DND-41 (cell line): Measurements from ENCODE around the gene DNAJC28.

Experiments
- ATAC-seq: fragments of 200-7000 bp; cut with Tn5 transposase; 3 replicates; pipeline ENCODE4 v1.9.1; 2021; ENCODE audit warnings: low read depth; ENCODE audit not compliant: insufficient read depth
- DNase-seq: peaks from one replicate; pipeline ENCODE4 v3.0.0-alpha.2; 2020
- H2AFZ ChIP-seq: 2 replicates; pipeline ENCODE4 v1.6.0; 2012; ENCODE audit warnings: low read depth, low read length
- H3K27ac ChIP-seq: 2 replicates; pipeline ENCODE4 v1.5.1; 2012; ENCODE audit warnings: low read length, inconsistent platforms
- H3K27me3 ChIP-seq: fragments of 200-600 bp; sonication (generic); 2 replicates; pipeline ENCODE4 v1.6.0; 2012; ENCODE audit warnings: low read length, mild to moderate bottlenecking, inconsistent platforms; ENCODE audit not compliant: insufficient read depth, poor library complexity
- H3K36me3 ChIP-seq: 2 replicates; pipeline ENCODE4 v1.5.1; 2012; ENCODE audit warnings: low read length, inconsistent platforms; ENCODE audit not compliant: insufficient read depth
- H3K4me1 ChIP-seq: 2 replicates; pipeline ENCODE4 v1.5.1; 2012; ENCODE audit warnings: mild to moderate bottlenecking, low read length; ENCODE audit not compliant: insufficient read depth
- H3K4me2 ChIP-seq: 2 replicates; pipeline ENCODE4 v1.6.0; 2012; ENCODE audit warnings: mild to moderate bottlenecking, moderate library complexity, low read length, inconsistent platforms; ENCODE audit not compliant: insufficient read depth
- H3K4me3 ChIP-seq, 2 experiments: fragments of 200-600 bp in 1 of 2; shearing (Covaris generic) in 1 of 2; 2 replicates each; pipeline ENCODE4 v1.5.1; 2012 to 2016; ENCODE audit warnings: inconsistent platforms in 2 of 2, low read length in 2 of 2, mild to moderate bottlenecking in 2 of 2, low read depth in 1 of 2, moderate library complexity in 1 of 2
- H3K79me2 ChIP-seq: 2 replicates; pipeline ENCODE4 v1.6.0; 2012; ENCODE audit warnings: low read length, inconsistent platforms; ENCODE audit not compliant: insufficient read depth
- H3K9ac ChIP-seq: 2 replicates; pipeline ENCODE4 v1.6.0; 2012; ENCODE audit warnings: low read depth, mild to moderate bottlenecking, inconsistent platforms, low read length, moderate library complexity
- H3K9me3 ChIP-seq: 2 replicates; pipeline ENCODE4 v1.5.1; 2012; ENCODE audit warnings: low read length, moderate library complexity, mild to moderate bottlenecking, inconsistent platforms; ENCODE audit not compliant: insufficient read depth, severe bottlenecking
- H4K20me1 ChIP-seq: 2 replicates; pipeline ENCODE4 v1.6.0; 2012; ENCODE audit warnings: low read length; ENCODE audit not compliant: insufficient read depth
- EZH2 ChIP-seq: IDR thresholded peaks from 3 replicates; pipeline ENCODE4 v1.6.1; 2012; ENCODE audit warnings: borderline replicate concordance, low read depth, mild to moderate bottlenecking, moderate library complexity, low read length, inconsistent platforms; ENCODE audit not compliant: severe bottlenecking
- TF ChIP-seq, protein P1 (sequence below): IDR thresholded peaks from 2 replicates; pipeline ENCODE4 v1.5.1; 2012; ENCODE audit warnings: borderline replicate concordance, low read length, moderate library complexity, mild to moderate bottlenecking; ENCODE audit not compliant: poor library complexity, severe bottlenecking; ENCODE audit errors: extremely low read depth

The DNAJC28 gene

DNA sequence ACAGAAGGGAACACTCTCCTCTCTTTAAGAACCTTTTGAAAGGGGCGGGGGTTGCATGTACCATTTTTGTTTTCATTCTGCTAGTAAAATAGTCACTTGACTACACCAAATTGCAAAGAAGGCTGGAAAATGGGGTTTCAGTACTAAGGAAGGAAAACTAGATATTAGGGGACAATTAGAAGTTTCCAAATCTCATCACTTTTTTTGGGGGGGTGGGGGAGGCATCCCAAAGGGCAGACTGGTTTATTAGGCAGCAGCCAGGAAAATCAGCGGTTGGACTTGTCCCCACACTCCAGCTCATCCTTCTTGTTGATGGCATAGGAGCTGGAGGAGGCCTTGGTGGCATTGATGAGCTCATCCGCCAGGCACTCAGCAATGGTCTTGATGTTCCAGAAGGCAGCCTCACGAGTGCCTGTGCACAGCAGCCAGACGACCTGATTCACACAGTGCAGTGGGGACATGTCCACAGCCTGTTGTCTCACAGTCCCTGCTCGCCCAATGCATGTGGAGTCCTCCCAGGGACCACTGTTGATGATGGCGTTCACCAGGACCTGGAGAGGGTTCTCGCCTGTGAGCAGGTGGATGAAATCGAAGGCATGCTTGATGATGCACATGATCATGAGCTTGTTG lies 10.1 kb downstream of the DNAJC28 start:
- Histone ChIP-seq H3K4me1 (peaks cover 18% of the 10 kb centered on the region), H3K27ac (no peak overlapping the region), H3K4me3 (no peak overlapping the region), H3K9ac (no peak overlapping the region), H3K9me3 (no peaks in the 10 kb centered on the region), H3K4me2 (peak overlapping the region; percentile 90; the same call in 1 of the 2 replicates), H3K36me3 (no peaks in the 10 kb centered on the region), H3K27me3 (no peaks in the 10 kb centered on the region), H4K20me1 (peaks cover 4% of the 10 kb centered on the region; the same call in 1 of the 2 replicates), H2AFZ (no peak overlapping the region), H3K79me2 (peaks cover 18% of the 10 kb centered on the region)
- no peak for DNase-seq
- ATAC-seq: no peak
- TF ChIP-seq EZH2: no peak
- TF ChIP-seq, protein P1, sequence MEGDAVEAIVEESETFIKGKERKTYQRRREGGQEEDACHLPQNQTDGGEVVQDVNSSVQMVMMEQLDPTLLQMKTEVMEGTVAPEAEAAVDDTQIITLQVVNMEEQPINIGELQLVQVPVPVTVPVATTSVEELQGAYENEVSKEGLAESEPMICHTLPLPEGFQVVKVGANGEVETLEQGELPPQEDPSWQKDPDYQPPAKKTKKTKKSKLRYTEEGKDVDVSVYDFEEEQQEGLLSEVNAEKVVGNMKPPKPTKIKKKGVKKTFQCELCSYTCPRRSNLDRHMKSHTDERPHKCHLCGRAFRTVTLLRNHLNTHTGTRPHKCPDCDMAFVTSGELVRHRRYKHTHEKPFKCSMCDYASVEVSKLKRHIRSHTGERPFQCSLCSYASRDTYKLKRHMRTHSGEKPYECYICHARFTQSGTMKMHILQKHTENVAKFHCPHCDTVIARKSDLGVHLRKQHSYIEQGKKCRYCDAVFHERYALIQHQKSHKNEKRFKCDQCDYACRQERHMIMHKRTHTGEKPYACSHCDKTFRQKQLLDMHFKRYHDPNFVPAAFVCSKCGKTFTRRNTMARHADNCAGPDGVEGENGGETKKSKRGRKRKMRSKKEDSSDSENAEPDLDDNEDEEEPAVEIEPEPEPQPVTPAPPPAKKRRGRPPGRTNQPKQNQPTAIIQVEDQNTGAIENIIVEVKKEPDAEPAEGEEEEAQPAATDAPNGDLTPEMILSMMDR: no peak

DNA sequence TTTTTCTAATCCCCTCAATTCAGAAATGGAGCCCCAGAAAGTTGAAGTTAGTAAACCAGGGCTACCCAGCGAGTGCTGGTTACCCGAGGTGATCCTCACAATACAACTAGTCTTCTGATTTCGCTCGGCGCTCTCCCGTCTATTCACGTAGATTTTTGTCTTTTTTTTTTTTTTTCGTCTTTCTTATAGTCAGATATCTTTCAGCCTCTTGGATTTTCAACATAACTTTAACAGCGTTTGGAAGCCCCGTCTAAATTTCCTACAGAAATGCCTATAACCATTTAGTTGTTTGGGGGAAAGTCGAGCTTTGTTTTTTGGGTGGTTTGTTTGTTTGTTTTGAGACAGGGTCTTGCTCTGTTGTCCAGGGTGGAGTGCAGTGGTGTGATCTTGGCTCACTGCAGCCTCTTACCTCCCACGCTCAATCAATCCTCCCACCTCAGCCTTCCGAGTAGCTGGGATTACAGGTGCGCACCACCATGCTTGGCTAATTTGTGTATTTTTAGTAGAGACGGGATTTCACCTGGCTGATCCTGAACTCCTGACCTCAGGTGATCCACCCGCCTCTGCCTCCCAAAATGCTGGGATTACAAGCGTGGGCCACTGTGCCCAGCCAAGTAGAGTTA lies 10.9 kb downstream of the DNAJC28 start:
- peak overlapping the region; percentile 71 for H3K27ac ChIP-seq
- DNase-seq: no peak
- no peak for TF ChIP-seq EZH2
- TF ChIP-seq, protein P1: no peak
- H4K20me1 ChIP-seq: peaks cover 4% of the 10 kb centered on the region; the same call in 1 of the 2 replicates
- H3K9me3 ChIP-seq: no peaks in the 10 kb centered on the region
- no peaks in the 10 kb centered on the region for H3K36me3 ChIP-seq
- no peak for ATAC-seq
- peaks cover 19% of the 10 kb centered on the region for H3K79me2 ChIP-seq
- no peaks in the 10 kb centered on the region for H3K27me3 ChIP-seq
- H3K9ac ChIP-seq: peak overlapping the region; percentile 77
- H3K4me2 ChIP-seq: peak overlapping the region; percentile 90
- H3K4me1 ChIP-seq: peaks cover 18% of the 10 kb centered on the region
- peak overlapping the region; percentile 59 to 78; a peak in 3 of 4 replicates for H3K4me3 ChIP-seq
- peak overlapping the region; percentile 94 for H2AFZ ChIP-seq

DNA sequence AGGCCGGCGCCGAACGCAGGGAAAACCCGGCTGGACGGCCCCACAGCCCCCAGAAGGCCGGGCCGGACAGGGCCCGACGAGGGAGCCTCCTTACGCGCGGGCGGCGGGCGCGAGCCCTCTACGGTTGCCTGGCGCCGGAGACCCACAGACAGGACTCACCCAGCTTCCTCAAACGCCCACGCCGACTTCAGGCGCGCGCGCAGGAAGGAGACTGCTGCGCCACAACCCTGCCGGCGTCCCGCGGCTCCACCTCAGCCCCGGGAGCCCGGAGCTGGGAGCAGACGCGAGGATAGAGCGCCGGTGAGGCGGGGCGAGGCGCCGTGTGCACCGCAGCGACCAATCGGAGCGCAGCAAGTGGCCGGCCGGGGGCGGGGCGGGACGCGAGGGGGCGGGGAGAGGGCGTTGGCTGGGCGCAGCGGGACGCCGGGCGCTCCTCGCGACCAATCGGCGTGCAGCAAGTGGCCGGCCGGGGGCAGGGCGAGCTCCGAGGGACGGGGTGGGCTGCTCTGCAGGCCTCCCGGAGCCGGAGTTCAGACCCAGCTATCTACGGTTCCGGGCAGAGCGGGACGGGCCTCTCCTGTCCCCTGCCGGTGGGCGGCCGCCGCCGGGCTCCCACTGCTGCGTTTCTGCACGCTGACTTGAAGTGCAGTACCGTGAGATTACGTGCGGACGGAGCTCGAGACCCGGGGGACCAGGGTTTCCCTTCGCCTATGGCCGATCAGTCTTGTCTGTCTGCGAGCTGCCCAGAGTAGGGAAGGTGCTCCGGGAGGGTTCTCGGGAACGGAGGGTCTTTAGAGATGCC lies 11.6 kb downstream of the DNAJC28 start, which contains the start of gene TMEM50B:
Gene TMEM50B, minus strand, starts transcription at position 296 of the 802 bp plus-strand sequence. CDS start 11,089 bp downstream, outside the sequence.
- Histone ChIP-seq H3K36me3 (no peaks in the 10 kb centered on the region), H4K20me1 (peaks cover 4% of the 10 kb centered on the region; the same call in 1 of the 2 replicates), H3K27ac (peak within 1 kb of the TSS; percentile 71), H3K4me1 (peaks cover 18% of the 10 kb centered on the region), H3K4me2 (peak within 1 kb of the TSS; percentile 90), H3K9me3 (no peaks in the 10 kb centered on the region), H3K9ac (peak within 1 kb of the TSS; percentile 85), H3K79me2 (peaks cover 19% of the 10 kb centered on the region), H3K27me3 (no peaks in the 10 kb centered on the region), H2AFZ (peak within 1 kb of the TSS; percentile 94), H3K4me3 (peak within 1 kb of the TSS; percentile 77 to 78)
- DNase-seq (peak; percentile 97), ATAC-seq (peak; percentile 93)
- TF ChIP-seq, protein P1: peak; percentile 49
- TF ChIP-seq EZH2: no peak
